PC-3 (cell line): ENCODE data around the gene CHD5. TPM values are rescaled to one million over a fixed set of nuclear protein-coding genes. Genes with fewer than 3 reads are reported as not detected.

Source experiments
- ATAC-seq: fragments of 200-7000 bp; cut with Tn5 transposase; 2 replicates; pipeline ENCODE4 v1.9.1; 2020; ENCODE audit warnings: mild to moderate bottlenecking, moderate library complexity
- BruUV-seq: library from RNA; stranded (reverse); fragments of 400-500 nt; replicated peaks from 2 replicates; lab custom pipeline; 2021; lab: Mats Ljungman, UMichigan
- CTCF ChIA-PET: fragments of 300-600 bp; sonication (Branson Sonifier 250); formaldehyde crosslinking; loops from one replicate; lab custom pipeline; 2022; ENCODE audit warnings: antibody characterized with exemption; lab: Charles Lee
- POLR2A ChIA-PET: fragments of 300-600 bp; sonication (Branson Sonifier 250); formaldehyde crosslinking; loops from one replicate; lab custom pipeline; 2022; ENCODE audit warnings: antibody characterized with exemption; ENCODE audit not compliant: unreplicated experiment; lab: Charles Lee
- DNase-seq: peaks from one replicate; pipeline ENCODE4 v3.0.0-alpha.2; 2015
- H2AFZ ChIP-seq: fragments of 300-600 bp; sonication (generic); 2 replicates; pipeline ENCODE4 v1.6.0; 2016; ENCODE audit warnings: antibody characterized with exemption, low read length
- H3F3A ChIP-seq: fragments of 300-600 bp; sonication (generic); one replicate; pipeline ENCODE4 v1.6.0; 2017; ENCODE audit warnings: antibody characterized with exemption, low read length, control low read depth, mild to moderate bottlenecking; ENCODE audit not compliant: unreplicated experiment
- H3K27ac ChIP-seq: fragments of 300-600 bp; sonication (generic); 2 replicates; pipeline ENCODE4 v1.5.1; 2016; ENCODE audit warnings: mild to moderate bottlenecking, low read length
- H3K27me3 ChIP-seq: fragments of 300-600 bp; sonication (generic); 2 replicates; pipeline ENCODE4 v1.6.1; 2016; ENCODE audit warnings: low read length, mixed read lengths
- H3K36me3 ChIP-seq: fragments of 300-600 bp; sonication (generic); 2 replicates; pipeline ENCODE4 v1.6.1; 2016; ENCODE audit warnings: low read depth, mixed run types, low read length, mixed read lengths
- H3K4me1 ChIP-seq: fragments of 300-600 bp; sonication (generic); 2 replicates; pipeline ENCODE4 v1.5.1; 2016; ENCODE audit warnings: low read length; ENCODE audit not compliant: insufficient read depth
- H3K4me2 ChIP-seq: fragments of 300-600 bp; sonication (generic); 2 replicates; pipeline ENCODE4 v1.6.0; 2016; ENCODE audit warnings: low read length
- H3K4me3 ChIP-seq: fragments of 300-600 bp; sonication (generic); 2 replicates; pipeline ENCODE4 v1.5.1; 2016; ENCODE audit warnings: mild to moderate bottlenecking, low read length, mixed read lengths
- H3K79me2 ChIP-seq: fragments of 300-600 bp; sonication (generic); 2 replicates; pipeline ENCODE4 v1.6.1; 2017; ENCODE audit warnings: low read length, mixed read lengths
- H3K9ac ChIP-seq: fragments of 300-600 bp; sonication (generic); 2 replicates; pipeline ENCODE4 v1.6.0; 2016; ENCODE audit warnings: mild to moderate bottlenecking, low read length
- H3K9me2 ChIP-seq: fragments of 300-600 bp; sonication (generic); replicated peaks from 2 replicates; pipeline ENCODE4 v1.6.1; 2016; ENCODE audit warnings: mixed run types, low read length, mixed read lengths
- H3K9me3 ChIP-seq: fragments of 300-600 bp; sonication (generic); 2 replicates; pipeline ENCODE4 v1.6.1; 2016; ENCODE audit warnings: low read length, mixed read lengths
- H4K20me1 ChIP-seq: fragments of 300-600 bp; sonication (generic); 2 replicates; pipeline ENCODE4 v1.6.1; 2016; ENCODE audit warnings: low read length, mixed read lengths
- CTCF ChIP-seq: fragments of 300-600 bp; sonication (generic); conservative IDR thresholded peaks from 2 replicates; pipeline ENCODE4 v1.5.1; 2017; ENCODE audit warnings: antibody characterized with exemption, low read depth, mild to moderate bottlenecking, low read length
- EZH2phosphoT487 ChIP-seq: fragments of 300-600 bp; sonication (generic); IDR thresholded peaks from 2 replicates; pipeline ENCODE4 v1.6.1; 2018; ENCODE audit warnings: mild to moderate bottlenecking, antibody characterized with exemption, low read length, borderline replicate concordance
- intact Hi-C: fragments of 100-400 bp; cut with micrococcal nuclease; formaldehyde crosslinking; loops from 2 replicates; pipeline ENCODE4 v1.9.0; 2023
- total RNA-seq: library from RNA; depleted of rRNA; stranded (reverse); fragments of >200 nt; gene quantifications from 2 replicates; pipeline ENCODE4 v1.2.3, GENCODE V29; 2014

Gene CHD5
- total RNA-seq, 1 experiment from 2014 or later: 0.55 TPM

- no peaks in the 10 kb centered on the region for H3K9me3 ChIP-seq
- H2AFZ ChIP-seq: no peak overlapping the region
- H3K4me3 ChIP-seq: no peak overlapping the region
- H3K4me1 ChIP-seq: no peaks in the 10 kb centered on the region
- BruUV-seq: no TSS peak
- CTCF ChIA-PET: interaction anchor here (0.7 to 1.5 kb wide), 2 partner anchors 29 to 34 kb away, joined by 3 to 7 read pairs; no protein-coding TSS in a partner anchor
- ATAC-seq (no peak), DNase-seq (no peak)
- H3K4me2 ChIP-seq: no peak overlapping the region
- H3K9me2 ChIP-seq: no peaks in the 10 kb centered on the region
- no peaks in the 10 kb centered on the region for H4K20me1 ChIP-seq
- intact Hi-C loops: no loop called here
- no peaks in the 10 kb centered on the region for H3K36me3 ChIP-seq
- TF ChIP-seq CTCF: no peak
- POLR2A ChIA-PET: no interaction called here
- no peaks in the 10 kb centered on the region for H3K27me3 ChIP-seq
- no peak overlapping the region for H3K27ac ChIP-seq
- no peaks in the 10 kb centered on the region for H3K79me2 ChIP-seq
- no peak overlapping the region for H3K9ac ChIP-seq
- no peaks in the 10 kb centered on the region for H3F3A ChIP-seq
Observed at GRCh38 chr1:6081901-6082300, 98.2 kb downstream of the CHD5 start.

- no peaks in the 10 kb centered on the region for H3K9me2 ChIP-seq
- H3K4me1 ChIP-seq: no peaks in the 10 kb centered on the region
- POLR2A ChIA-PET: no interaction called here
- TF ChIP-seq EZH2phosphoT487: no peak
- peak; percentile 67 for TF ChIP-seq CTCF
- H3K4me2 ChIP-seq: no peak overlapping the region
- H3K36me3 ChIP-seq: no peaks in the 10 kb centered on the region
- no peak overlapping the region for H3K4me3 ChIP-seq
- CTCF ChIA-PET: interaction anchor here (1.1 kb wide), 1 partner anchor 27 kb away, joined by 4 read pairs; no protein-coding TSS in a partner anchor
- H3F3A ChIP-seq: no peaks in the 10 kb centered on the region
- peak; percentile 48 for DNase-seq
- no peak overlapping the region for H2AFZ ChIP-seq
- H4K20me1 ChIP-seq: no peaks in the 10 kb centered on the region
- no peaks in the 10 kb centered on the region for H3K9me3 ChIP-seq
- no peaks in the 10 kb centered on the region for H3K27me3 ChIP-seq
- no peak overlapping the region for H3K9ac ChIP-seq
- ATAC-seq: peak; percentile 55; the same call in 1 of the 2 replicates
- intact Hi-C loops: no loop called here
- no TSS peak for BruUV-seq
- no peak overlapping the region for H3K27ac ChIP-seq
- no peaks in the 10 kb centered on the region for H3K79me2 ChIP-seq
Observed at GRCh38 chr1:6080469-6080868, 99.7 kb downstream of the CHD5 start.

GRCh38 chr1:6077919-6078318 is 102.2 kb downstream of the CHD5 start:
- H4K20me1 ChIP-seq: no peaks in the 10 kb centered on the region
- no peaks in the 10 kb centered on the region for H3K27me3 ChIP-seq
- no peak overlapping the region for H3K9ac ChIP-seq
- no TSS peak for BruUV-seq
- no peak for ATAC-seq
- H2AFZ ChIP-seq: no peak overlapping the region
- H3K4me3 ChIP-seq: no peak overlapping the region
- no peak for DNase-seq
- TF ChIP-seq EZH2phosphoT487 (no peak), CTCF (no peak)
- no peak overlapping the region for H3K4me2 ChIP-seq
- H3F3A ChIP-seq: no peaks in the 10 kb centered on the region
- no peak overlapping the region for H3K27ac ChIP-seq
- CTCF ChIA-PET: no interaction called here
- H3K9me3 ChIP-seq: no peaks in the 10 kb centered on the region
- H3K4me1 ChIP-seq: no peaks in the 10 kb centered on the region
- H3K36me3 ChIP-seq: no peaks in the 10 kb centered on the region
- no peaks in the 10 kb centered on the region for H3K79me2 ChIP-seq
- intact Hi-C loops: no loop called here
- POLR2A ChIA-PET: no interaction called here
- H3K9me2 ChIP-seq: no peaks in the 10 kb centered on the region
